ENCODE results near the gene KNOP1. TPM values are rescaled to one million over a fixed set of nuclear protein-coding genes. Genes with fewer than 3 reads are reported as not detected.

The KNOP1 gene
- total RNA-seq, 4 donors from 2014 or later: 4.1 to 9.2 (median 5.5) TPM

GRCh38 chr16:19694989-19695388, 23.0 kb downstream of the KNOP1 start:
- peak overlapping the region in 2 of 4 donors; percentile 72 to 77 for H3K27ac ChIP-seq
- TF ChIP-seq POLR2A (IDR thresholded peaks at IDR 0.05) (no peak), CTCF (IDR thresholded peaks at IDR 0.05 in 4 of 5, conservative IDR thresholded peaks at IDR 0.05 in 1 of 5) (no peak)
- in situ Hi-C loops (cut with MboI; ENCODE audit: low sequenced_read_pairs in 4 of 4): loop anchor here in 2 of 4 donors (5.0 to 25.0 kb wide), 2 partner anchors 192 kb away; partner anchors contain the start of gene GPRC5B (in 1 of the 2)
- H3K9me3 ChIP-seq: no peaks in the 10 kb centered on the region
- H3K4me1 ChIP-seq: peaks cover 28 to 54% of the 10 kb centered on the region in 2 donors
- no peak for DNase-seq
- ATAC-seq: no peak
- no peak overlapping the region for H3K4me3 ChIP-seq
- H3K36me3 ChIP-seq: peaks cover 0 to 23% of the 10 kb centered on the region in 2 donors
- intact Hi-C loops (cut with DNase I; ENCODE audit: low total_unique reads): no loop called here
- H3K27me3 ChIP-seq: no peaks in the 10 kb centered on the region

- no peak for DNase-seq
- Histone ChIP-seq H3K4me1 (peaks cover 5 to 29% of the 10 kb centered on the region in 2 donors), H3K36me3 (peaks cover 0 to 28% of the 10 kb centered on the region in 2 donors), H3K9me3 (no peaks in the 10 kb centered on the region), H3K27me3 (no peaks in the 10 kb centered on the region), H3K27ac (peak overlapping the region; percentile 15 to 45 (median 43)), H3K4me3 (no peak overlapping the region)
- peak; percentile 23 to 34 for ATAC-seq
- intact Hi-C loops (cut with DNase I; ENCODE audit: low total_unique reads): no loop called here
- in situ Hi-C loops (cut with MboI; ENCODE audit: low sequenced_read_pairs in 4 of 4): loop anchor here in 1 of 4 donors (25.0 kb wide), 1 partner anchor 196 kb away; the partner anchor contains the start of gene GPRC5B
- TF ChIP-seq POLR2A (IDR thresholded peaks at IDR 0.05) (no peak), CTCF (IDR thresholded peaks at IDR 0.05 in 4 of 5, conservative IDR thresholded peaks at IDR 0.05 in 1 of 5) (no peak)
Measured at GRCh38 chr16:19691161-19691711, 26.8 kb downstream of the KNOP1 start.

GRCh38 chr16:19690196-19690595, 27.8 kb downstream of the KNOP1 start:
- Histone ChIP-seq H3K36me3 (peaks cover 0 to 35% of the 10 kb centered on the region in 2 donors), H3K27ac (peak overlapping the region; percentile 15 to 45 (median 34)), H3K4me1 (peaks cover 0 to 24% of the 10 kb centered on the region in 2 donors), H3K4me3 (no peak overlapping the region), H3K27me3 (no peaks in the 10 kb centered on the region), H3K9me3 (no peaks in the 10 kb centered on the region)
- no peak for DNase-seq
- in situ Hi-C loops (cut with MboI; ENCODE audit: low sequenced_read_pairs in 4 of 4) (loop anchor here in 1 of 4 donors (25.0 kb wide), 1 partner anchor 197 kb away; the partner anchor contains the start of gene GPRC5B), intact Hi-C loops (cut with DNase I; ENCODE audit: low total_unique reads) (no loop called here)
- no peak for TF ChIP-seq CTCF (IDR thresholded peaks at IDR 0.05 in 4 of 5, conservative IDR thresholded peaks at IDR 0.05 in 1 of 5)
- no peak for TF ChIP-seq POLR2A (IDR thresholded peaks at IDR 0.05)
- peak in 1 of 2 donors; percentile 29 for ATAC-seq

GRCh38 chr16:19689342-19689741, 28.7 kb downstream of the KNOP1 start:
- H3K36me3 ChIP-seq: peaks cover 0 to 39% of the 10 kb centered on the region in 2 donors
- H3K4me1 ChIP-seq: peaks cover 0 to 24% of the 10 kb centered on the region in 2 donors
- in situ Hi-C loops (cut with MboI; ENCODE audit: low sequenced_read_pairs in 4 of 4): loop anchor here in 1 of 4 donors (25.0 kb wide), 1 partner anchor 198 kb away; the partner anchor contains the start of gene GPRC5B
- ATAC-seq: no peak
- H3K27ac ChIP-seq: peak overlapping the region in 1 of 4 donors; percentile 45
- no peak for TF ChIP-seq CTCF (IDR thresholded peaks at IDR 0.05 in 4 of 5, conservative IDR thresholded peaks at IDR 0.05 in 1 of 5)
- TF ChIP-seq POLR2A (IDR thresholded peaks at IDR 0.05): no peak
- no peak overlapping the region for H3K4me3 ChIP-seq
- H3K27me3 ChIP-seq: no peaks in the 10 kb centered on the region
- no peaks in the 10 kb centered on the region for H3K9me3 ChIP-seq
- intact Hi-C loops (cut with DNase I; ENCODE audit: low total_unique reads): no loop called here
- DNase-seq: no peak
